ENCODE data around the gene DSTN.

The DSTN gene

DNA sequence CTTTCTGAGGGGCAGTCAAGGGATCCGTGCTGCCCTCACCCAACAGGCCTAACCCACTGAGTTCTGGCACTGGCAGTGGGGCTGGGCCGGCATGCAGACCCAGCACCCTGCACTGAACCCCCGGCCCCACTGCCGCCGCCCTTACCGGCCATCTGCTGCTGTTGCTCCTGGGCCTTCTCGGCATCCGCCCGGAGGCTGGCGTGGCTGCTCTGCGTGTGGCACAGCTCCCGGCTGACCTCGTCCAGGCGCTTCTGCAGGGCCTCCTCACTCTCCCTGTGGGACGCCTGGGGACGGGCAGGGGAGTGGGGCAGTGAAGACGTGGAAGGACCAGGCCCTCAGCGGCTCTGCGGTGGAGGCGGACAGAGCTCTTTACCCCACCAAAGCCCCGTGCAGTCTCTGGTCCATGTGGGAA lies 59.8 kb downstream of the DSTN start:
- H3K4me1 ChIP-seq (ENCODE audit: insufficient read depth, low read length, severe bottlenecking), result no peaks in the 10 kb centered on the region
- H3K79me2 ChIP-seq (ENCODE audit: insufficient read depth, low read length), result no peaks in the 10 kb centered on the region
- no peaks in the 10 kb centered on the region for H4K20me1 ChIP-seq (ENCODE audit: insufficient read depth, low read length)
- no peak overlapping the region for H3K4me3 ChIP-seq (ENCODE audit: low read depth, low read length, poor library complexity, severe bottlenecking)
- no peak overlapping the region for H3K4me2 ChIP-seq (ENCODE audit: low read length)
- H3K27ac ChIP-seq (ENCODE audit: low read depth, low read length, poor library complexity, severe bottlenecking), result no peak overlapping the region
- TF ChIP-seq CTCF (IDR thresholded peaks at IDR 0.05; ENCODE audit: low read length) (no peak), EZH2 (IDR thresholded peaks at IDR 0.05; ENCODE audit: borderline replicate concordance, low read length) (no peak)
- peaks cover 30% of the 10 kb centered on the region; the same call in 1 of the 2 replicates for H3K36me3 ChIP-seq (ENCODE audit: insufficient read depth, low read length)
- H2AFZ ChIP-seq (ENCODE audit: low read length), result no peak overlapping the region
- no peaks in the 10 kb centered on the region for H3F3A ChIP-seq (ENCODE audit: insufficient read depth, low read length)
- no peak overlapping the region for H3K9ac ChIP-seq (ENCODE audit: low read length)
- no peaks in the 10 kb centered on the region for H3K9me2 ChIP-seq (ENCODE audit: low read depth, low read length)
- no peaks in the 10 kb centered on the region for H3K9me3 ChIP-seq (ENCODE audit: low read length)
- no peaks in the 10 kb centered on the region for H3K27me3 ChIP-seq (ENCODE audit: insufficient read depth, low read length)

GRCh38 chr20:17630151-17630805 lies 60.4 kb downstream of the DSTN start:
- H3K79me2 ChIP-seq (ENCODE audit: insufficient read depth, low read length), result no peaks in the 10 kb centered on the region
- no peak overlapping the region for H3K4me2 ChIP-seq (ENCODE audit: low read length)
- H3K9me3 ChIP-seq (ENCODE audit: low read length), result no peaks in the 10 kb centered on the region
- no peak for TF ChIP-seq EZH2 (IDR thresholded peaks at IDR 0.05; ENCODE audit: borderline replicate concordance, low read length)
- TF ChIP-seq CTCF (IDR thresholded peaks at IDR 0.05; ENCODE audit: low read length), result no peak
- peaks cover 27% of the 10 kb centered on the region; the same call in 1 of the 2 replicates for H3K36me3 ChIP-seq (ENCODE audit: insufficient read depth, low read length)
- H3K27ac ChIP-seq (ENCODE audit: low read depth, low read length, poor library complexity, severe bottlenecking), result no peak overlapping the region
- no peak overlapping the region for H3K4me3 ChIP-seq (ENCODE audit: low read depth, low read length, poor library complexity, severe bottlenecking)
- H3K9me2 ChIP-seq (ENCODE audit: low read depth, low read length), result no peaks in the 10 kb centered on the region
- H3K9ac ChIP-seq (ENCODE audit: low read length), result no peak overlapping the region
- no peaks in the 10 kb centered on the region for H3K27me3 ChIP-seq (ENCODE audit: insufficient read depth, low read length)
- no peaks in the 10 kb centered on the region for H4K20me1 ChIP-seq (ENCODE audit: insufficient read depth, low read length)
- H3F3A ChIP-seq (ENCODE audit: insufficient read depth, low read length), result no peaks in the 10 kb centered on the region
- H2AFZ ChIP-seq (ENCODE audit: low read length), result no peak overlapping the region
- no peaks in the 10 kb centered on the region for H3K4me1 ChIP-seq (ENCODE audit: insufficient read depth, low read length, severe bottlenecking)

DNA sequence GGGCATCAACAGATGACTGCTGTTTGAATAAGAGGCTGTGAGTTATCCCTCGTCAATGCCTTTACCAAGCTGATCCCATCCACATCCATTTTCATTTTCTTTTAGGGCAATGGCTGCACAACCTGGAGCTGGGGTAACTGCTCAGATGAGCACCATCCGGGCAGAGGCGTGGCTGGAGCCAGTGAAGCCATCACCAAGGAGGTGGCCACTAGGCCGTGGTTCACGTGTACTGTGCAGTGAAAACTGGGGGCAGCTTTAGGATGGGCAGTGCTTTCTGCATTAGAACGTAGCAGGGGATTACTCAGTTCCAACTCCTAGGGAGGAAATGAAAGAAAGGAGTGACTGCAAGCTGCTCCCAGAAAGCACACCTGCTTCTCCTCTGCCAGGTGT lies 60.9 kb downstream of the DSTN start:
- no peaks in the 10 kb centered on the region for H3K9me3 ChIP-seq (ENCODE audit: low read length)
- H3K36me3 ChIP-seq (ENCODE audit: insufficient read depth, low read length), result peaks cover 26% of the 10 kb centered on the region; the same call in 1 of the 2 replicates
- TF ChIP-seq CTCF (IDR thresholded peaks at IDR 0.05; ENCODE audit: low read length) (no peak), EZH2 (IDR thresholded peaks at IDR 0.05; ENCODE audit: borderline replicate concordance, low read length) (no peak)
- no peak overlapping the region for H3K9ac ChIP-seq (ENCODE audit: low read length)
- H3K4me3 ChIP-seq (ENCODE audit: low read depth, low read length, poor library complexity, severe bottlenecking), result no peak overlapping the region
- H3K9me2 ChIP-seq (ENCODE audit: low read depth, low read length), result no peaks in the 10 kb centered on the region
- no peak overlapping the region for H2AFZ ChIP-seq (ENCODE audit: low read length)
- H3K27ac ChIP-seq (ENCODE audit: low read depth, low read length, poor library complexity, severe bottlenecking), result no peak overlapping the region
- no peak overlapping the region for H3K4me2 ChIP-seq (ENCODE audit: low read length)
- H3F3A ChIP-seq (ENCODE audit: insufficient read depth, low read length), result no peaks in the 10 kb centered on the region
- no peaks in the 10 kb centered on the region for H3K79me2 ChIP-seq (ENCODE audit: insufficient read depth, low read length)
- no peaks in the 10 kb centered on the region for H3K4me1 ChIP-seq (ENCODE audit: insufficient read depth, low read length, severe bottlenecking)
- H3K27me3 ChIP-seq (ENCODE audit: insufficient read depth, low read length), result no peaks in the 10 kb centered on the region
- H4K20me1 ChIP-seq (ENCODE audit: insufficient read depth, low read length), result no peaks in the 10 kb centered on the region
